ENCODE measurements around the gene PPL. TPM values are rescaled to one million over a fixed set of nuclear protein-coding genes. Genes with fewer than 3 reads are reported as not detected.
"Not testable (repeated sequence)": the region's sequence is repeated elsewhere in the genome, so short reads cannot be mapped to it uniquely, and the experiment has no call there.

PPL gene
- total RNA-seq, 1 donor from 2014 or later = 5.6 TPM

GRCh38 chr16:4938683-4939030 lies 1.7 kb upstream of the PPL start:
- intact Hi-C loops (cut with DNase I) = no loop called here
- no peak for DNase-seq (ENCODE audit: low spot score)

GRCh38 chr16:4937782-4938682 lies 1.1 kb upstream of the PPL start:
- intact Hi-C loops (cut with DNase I) = no loop called here
- no peak for DNase-seq (ENCODE audit: low spot score)

- intact Hi-C loops (cut with DNase I) = no loop called here
- DNase-seq (ENCODE audit: low spot score) = no peak
These were observed 562 bp downstream of the PPL start for GRCh38 chr16:4936181-4936990.

GRCh38 chr16:4935241-4935855 lies 1.6 kb downstream of the PPL start:
- intact Hi-C loops (cut with DNase I) = no loop called here
- DNase-seq (ENCODE audit: low spot score) = no peak

- DNase-seq (ENCODE audit: low spot score) = no peak
- intact Hi-C loops (cut with DNase I) = no loop called here
These were observed 2.4 kb downstream of the PPL start for GRCh38 chr16:4934591-4934990.

- no peak for DNase-seq (ENCODE audit: low spot score)
- intact Hi-C loops (cut with DNase I) = no loop called here
These were observed 3.0 kb downstream of the PPL start for GRCh38 chr16:4933871-4934395.

- intact Hi-C loops (cut with DNase I) = no loop called here
These were observed 3.5 kb downstream of the PPL start for GRCh38 chr16:4933433-4933832.

GRCh38 chr16:4931381-4931780 lies 5.6 kb downstream of the PPL start:
- intact Hi-C loops (cut with DNase I) = no loop called here

More at GRCh38 chr16:4933433-4933832, 3.5 kb downstream of the PPL start:
- no peak for DNase-seq (ENCODE audit: low spot score)

GRCh38 chr16:4929619-4930018 lies 7.3 kb downstream of the PPL start:
- DNase-seq (ENCODE audit: low spot score); intact Hi-C loops (cut with DNase I): not testable (repeated sequence)

More at GRCh38 chr16:4931381-4931780, 5.6 kb downstream of the PPL start:
- DNase-seq (ENCODE audit: low spot score) = no peak

- DNase-seq (ENCODE audit: low spot score) = no peak
- intact Hi-C loops (cut with DNase I) = no loop called here
These were observed 8.7 kb downstream of the PPL start for GRCh38 chr16:4928227-4928626.

- intact Hi-C loops (cut with DNase I) = no loop called here
- DNase-seq (ENCODE audit: low spot score) = no peak
These were observed 9.3 kb downstream of the PPL start for GRCh38 chr16:4927661-4928060.

GRCh38 chr16:4926928-4927327 lies 10.0 kb downstream of the PPL start:
- DNase-seq (ENCODE audit: low spot score) = no peak
- intact Hi-C loops (cut with DNase I) = no loop called here

GRCh38 chr16:4925791-4926190 lies 11.2 kb downstream of the PPL start:
- DNase-seq (ENCODE audit: low spot score) = no peak
- intact Hi-C loops (cut with DNase I) = no loop called here

- DNase-seq (ENCODE audit: low spot score) = no peak
- intact Hi-C loops (cut with DNase I) = no loop called here
These were observed 11.7 kb downstream of the PPL start for GRCh38 chr16:4925293-4925607.

GRCh38 chr16:4924593-4925292 lies 12.2 kb downstream of the PPL start:
- DNase-seq (ENCODE audit: low spot score) = no peak
- intact Hi-C loops (cut with DNase I) = no loop called here

- no peak for DNase-seq (ENCODE audit: low spot score)
- intact Hi-C loops (cut with DNase I) = no loop called here
These were observed 13.1 kb downstream of the PPL start for GRCh38 chr16:4923853-4924252.

- intact Hi-C loops (cut with DNase I) = no loop called here
- no peak for DNase-seq (ENCODE audit: low spot score)
These were observed 14.1 kb downstream of the PPL start for GRCh38 chr16:4922721-4923342.

- intact Hi-C loops (cut with DNase I) = no loop called here
These were observed 16.1 kb downstream of the PPL start for GRCh38 chr16:4920826-4921225.

GRCh38 chr16:4918781-4919251 lies 18.1 kb downstream of the PPL start:
- intact Hi-C loops (cut with DNase I) = no loop called here
- no peak for DNase-seq (ENCODE audit: low spot score)

More at GRCh38 chr16:4920826-4921225, 16.1 kb downstream of the PPL start:
- no peak for DNase-seq (ENCODE audit: low spot score)

Measured in cardiac septum (tissue), 1 donor.